Subcutaneous adipose tissue (tissue), 4 donors: ENCODE data around the gene TTI1. TPM values are rescaled to one million over a fixed set of nuclear protein-coding genes. Genes with fewer than 3 reads are reported as not detected.

Experiments used
- CTCF ChIP-seq: fragments of 450-650 bp; IDR thresholded peaks from one replicate; pipeline ENCODE4 v1.5.1; 2016; ENCODE audit warnings: low read depth, mild to moderate bottlenecking, control low read depth, antibody characterized with exemption, moderate library complexity
- total RNA-seq, 4 donors: library from RNA; depleted of rRNA; stranded (reverse); fragments of >200 nt; gene quantifications; one replicate each; pipeline ENCODE4 v1.1.0, GENCODE V29; 2016

Gene TTI1
- total RNA-seq, 4 donors from 2014 or later = 9.6 to 14.8 (median 12.6) TPM

- no peak for TF ChIP-seq CTCF
Measured at GRCh38 chr20:37971561-37972127, 61.6 kb downstream of the TTI1 start.

GRCh38 chr20:37970856-37971245, 62.4 kb downstream of the TTI1 start:
- TF ChIP-seq CTCF = no peak

- TF ChIP-seq CTCF = no peak
Measured at GRCh38 chr20:37969949-37970855, 63.1 kb downstream of the TTI1 start.

GRCh38 chr20:37968841-37969401, 64.3 kb downstream of the TTI1 start:
- TF ChIP-seq CTCF = no peak

- no peak for TF ChIP-seq CTCF
Measured at GRCh38 chr20:37961066-37961465, 72.2 kb downstream of the TTI1 start.

- no peak for TF ChIP-seq CTCF
Measured at GRCh38 chr20:37958856-37959520, 74.3 kb downstream of the TTI1 start.

GRCh38 chr20:37956107-37956585, 77.1 kb downstream of the TTI1 start:
- no peak for TF ChIP-seq CTCF
